ENCODE results near the gene SLC46A1.

The SLC46A1 gene

DNA sequence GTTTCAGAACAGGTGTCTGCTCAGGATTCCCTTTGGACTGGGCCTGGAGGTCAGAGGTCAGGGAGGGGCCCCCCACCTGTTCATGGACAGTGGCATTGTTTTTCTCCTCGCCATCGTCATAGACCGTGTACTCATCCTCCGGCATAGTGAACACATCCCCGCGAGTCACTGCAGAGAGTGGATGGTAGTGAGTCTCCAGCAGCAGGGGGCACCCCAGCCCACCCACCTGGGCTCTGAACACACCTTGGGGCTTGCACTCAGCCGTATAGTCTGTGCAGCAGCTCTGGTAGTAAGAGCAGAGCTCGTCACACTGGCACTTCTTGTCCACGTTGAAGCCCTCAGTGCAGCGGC is 36.4 kb downstream of the SLC46A1 start:
- Histone ChIP-seq H3K4me2 (ENCODE audit: low read depth, low read length, poor library complexity, severe bottlenecking) (no peak overlapping the region), H3F3A (ENCODE audit: low read depth) (0 out of 2 replicates have a peak, but pooled peaks cover 2% of the 10 kb centered on the region), H3K27me3 (ENCODE audit: insufficient read depth, low read length, poor library complexity, severe bottlenecking) (no peaks in the 10 kb centered on the region), H3K9me3 (ENCODE audit: insufficient read depth, low read depth, low read length) (no peaks in the 10 kb centered on the region), H3K36me3 (ENCODE audit: insufficient read depth, low read length) (no peaks in the 10 kb centered on the region), H3K79me2 (ENCODE audit: insufficient read depth, low read length) (no peaks in the 10 kb centered on the region), H2AFZ (ENCODE audit: low read length) (no peak overlapping the region), H3K4me1 (ENCODE audit: insufficient read depth, low read length, poor library complexity, severe bottlenecking) (no peaks in the 10 kb centered on the region), H3K9me2 (replicated peaks; ENCODE audit: low read depth, low read length) (no peaks in the 10 kb centered on the region), H4K20me1 (ENCODE audit: insufficient read depth, low read length, poor library complexity, severe bottlenecking) (no peaks in the 10 kb centered on the region), H3K4me3 (ENCODE audit: low read length, poor library complexity, severe bottlenecking) (no peak overlapping the region), H3K9ac (ENCODE audit: low read depth, low read length, poor library complexity, severe bottlenecking) (no peak overlapping the region)
- TF ChIP-seq, protein P1, sequence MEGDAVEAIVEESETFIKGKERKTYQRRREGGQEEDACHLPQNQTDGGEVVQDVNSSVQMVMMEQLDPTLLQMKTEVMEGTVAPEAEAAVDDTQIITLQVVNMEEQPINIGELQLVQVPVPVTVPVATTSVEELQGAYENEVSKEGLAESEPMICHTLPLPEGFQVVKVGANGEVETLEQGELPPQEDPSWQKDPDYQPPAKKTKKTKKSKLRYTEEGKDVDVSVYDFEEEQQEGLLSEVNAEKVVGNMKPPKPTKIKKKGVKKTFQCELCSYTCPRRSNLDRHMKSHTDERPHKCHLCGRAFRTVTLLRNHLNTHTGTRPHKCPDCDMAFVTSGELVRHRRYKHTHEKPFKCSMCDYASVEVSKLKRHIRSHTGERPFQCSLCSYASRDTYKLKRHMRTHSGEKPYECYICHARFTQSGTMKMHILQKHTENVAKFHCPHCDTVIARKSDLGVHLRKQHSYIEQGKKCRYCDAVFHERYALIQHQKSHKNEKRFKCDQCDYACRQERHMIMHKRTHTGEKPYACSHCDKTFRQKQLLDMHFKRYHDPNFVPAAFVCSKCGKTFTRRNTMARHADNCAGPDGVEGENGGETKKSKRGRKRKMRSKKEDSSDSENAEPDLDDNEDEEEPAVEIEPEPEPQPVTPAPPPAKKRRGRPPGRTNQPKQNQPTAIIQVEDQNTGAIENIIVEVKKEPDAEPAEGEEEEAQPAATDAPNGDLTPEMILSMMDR (conservative IDR thresholded peaks at IDR 0.05; ENCODE audit: low read length): no peak; the same call in 1 of the 2 replicates
- no peak for TF ChIP-seq EZH2phosphoT487 (IDR thresholded peaks at IDR 0.05; ENCODE audit: borderline replicate concordance)

DNA sequence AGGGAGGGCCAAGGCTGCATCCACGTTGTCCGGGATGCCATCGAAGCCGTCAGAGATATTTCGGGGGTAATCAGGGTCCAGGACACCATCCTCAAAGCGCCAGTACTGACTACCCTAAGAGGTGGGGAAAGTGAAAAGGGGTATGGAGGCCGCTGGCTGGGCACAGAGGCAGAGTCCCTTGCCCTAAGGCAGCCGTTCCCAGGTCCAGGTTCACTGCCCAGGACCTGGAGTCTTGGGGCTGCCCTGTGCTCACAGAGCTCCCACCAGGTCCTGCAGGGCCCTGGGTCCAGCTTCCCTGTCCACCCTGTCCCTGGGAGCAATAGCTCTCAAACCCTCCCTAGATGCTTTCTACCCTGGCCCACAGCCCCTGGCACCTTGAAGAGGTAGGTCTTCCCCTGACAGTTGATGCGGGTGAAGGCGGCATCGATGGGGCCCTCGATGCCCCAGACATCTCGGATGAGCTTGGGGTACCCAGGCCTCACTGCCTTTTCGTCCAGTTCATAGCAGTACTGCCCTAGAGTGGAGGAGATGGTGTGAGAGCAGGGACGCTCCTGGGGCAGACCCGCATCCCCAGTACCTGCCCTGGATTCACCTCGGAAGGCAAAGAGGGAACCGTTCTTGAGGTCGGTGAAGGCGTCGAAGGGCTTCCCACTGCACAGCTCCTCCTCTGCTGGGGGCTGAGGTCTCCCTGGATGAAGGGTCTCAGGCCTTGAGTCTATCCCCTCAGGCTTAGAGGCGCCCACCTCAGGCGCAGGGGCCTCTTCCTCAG is 36.9 kb downstream of the SLC46A1 start:
- Histone ChIP-seq H4K20me1 (ENCODE audit: insufficient read depth, low read length, poor library complexity, severe bottlenecking) (no peaks in the 10 kb centered on the region), H3K79me2 (ENCODE audit: insufficient read depth, low read length) (no peaks in the 10 kb centered on the region), H3K4me3 (ENCODE audit: low read length, poor library complexity, severe bottlenecking) (no peak overlapping the region), H3K9ac (ENCODE audit: low read depth, low read length, poor library complexity, severe bottlenecking) (no peak overlapping the region), H3K4me2 (ENCODE audit: low read depth, low read length, poor library complexity, severe bottlenecking) (no peak overlapping the region), H3K4me1 (ENCODE audit: insufficient read depth, low read length, poor library complexity, severe bottlenecking) (no peaks in the 10 kb centered on the region), H3K36me3 (ENCODE audit: insufficient read depth, low read length) (no peaks in the 10 kb centered on the region), H2AFZ (ENCODE audit: low read length) (no peak overlapping the region), H3K9me2 (replicated peaks; ENCODE audit: low read depth, low read length) (no peaks in the 10 kb centered on the region), H3K27me3 (ENCODE audit: insufficient read depth, low read length, poor library complexity, severe bottlenecking) (no peaks in the 10 kb centered on the region), H3K9me3 (ENCODE audit: insufficient read depth, low read depth, low read length) (no peaks in the 10 kb centered on the region), H3F3A (ENCODE audit: low read depth) (0 out of 2 replicates have a peak, but pooled peaks cover 2% of the 10 kb centered on the region)
- TF ChIP-seq, protein P1 (conservative IDR thresholded peaks at IDR 0.05; ENCODE audit: low read length): no peak
- TF ChIP-seq EZH2phosphoT487 (IDR thresholded peaks at IDR 0.05; ENCODE audit: borderline replicate concordance): no peak

GRCh38 chr17:28368306-28368831 is 37.6 kb downstream of the SLC46A1 start:
- no peaks in the 10 kb centered on the region for H3K9me2 ChIP-seq (replicated peaks; ENCODE audit: low read depth, low read length)
- H4K20me1 ChIP-seq (ENCODE audit: insufficient read depth, low read length, poor library complexity, severe bottlenecking): no peaks in the 10 kb centered on the region
- H3K36me3 ChIP-seq (ENCODE audit: insufficient read depth, low read length): no peaks in the 10 kb centered on the region
- no peak overlapping the region for H3K4me3 ChIP-seq (ENCODE audit: low read length, poor library complexity, severe bottlenecking)
- H3K27me3 ChIP-seq (ENCODE audit: insufficient read depth, low read length, poor library complexity, severe bottlenecking): no peaks in the 10 kb centered on the region
- no peak overlapping the region for H3K4me2 ChIP-seq (ENCODE audit: low read depth, low read length, poor library complexity, severe bottlenecking)
- no peak overlapping the region for H3K9ac ChIP-seq (ENCODE audit: low read depth, low read length, poor library complexity, severe bottlenecking)
- no peaks in the 10 kb centered on the region for H3K79me2 ChIP-seq (ENCODE audit: insufficient read depth, low read length)
- H3F3A ChIP-seq (ENCODE audit: low read depth): 0 out of 2 replicates have a peak, but pooled peaks cover 2% of the 10 kb centered on the region
- no peaks in the 10 kb centered on the region for H3K4me1 ChIP-seq (ENCODE audit: insufficient read depth, low read length, poor library complexity, severe bottlenecking)
- no peak overlapping the region for H2AFZ ChIP-seq (ENCODE audit: low read length)
- no peaks in the 10 kb centered on the region for H3K9me3 ChIP-seq (ENCODE audit: insufficient read depth, low read depth, low read length)
- TF ChIP-seq, protein P1 (conservative IDR thresholded peaks at IDR 0.05; ENCODE audit: low read length): no peak
- TF ChIP-seq EZH2phosphoT487 (IDR thresholded peaks at IDR 0.05; ENCODE audit: borderline replicate concordance): no peak
